Adrenal gland (tissue), 5 donors: ENCODE measurements around the gene MVD.

Experiments used
- CTCF ChIP-seq, 6 experiments: fragments of 450-650 bp in 4 of 6; fragments of 200-600 bp in 2 of 6; sonication (generic) in 1 of 6; IDR thresholded peaks; 1 replicate in 5 of 6; 2 replicates in 1 of 6; pipeline versions ENCODE4 v1.5.1 to v1.8.0; 2016 to 2021; ENCODE audit warnings: antibody characterized with exemption in 6 of 6, mild to moderate bottlenecking in 2 of 6, moderate library complexity in 1 of 6
- POLR2A ChIP-seq, 2 donors: fragments of 450-650 bp; IDR thresholded peaks; one replicate each; pipeline ENCODE4 v1.6.1; 2017; ENCODE audit warnings: antibody characterized with exemption in 2 of 2, mild to moderate bottlenecking in 2 of 2, moderate library complexity in 1 of 2
- donor health status: DM: no; HTN: no; CAD: no.

DNA sequence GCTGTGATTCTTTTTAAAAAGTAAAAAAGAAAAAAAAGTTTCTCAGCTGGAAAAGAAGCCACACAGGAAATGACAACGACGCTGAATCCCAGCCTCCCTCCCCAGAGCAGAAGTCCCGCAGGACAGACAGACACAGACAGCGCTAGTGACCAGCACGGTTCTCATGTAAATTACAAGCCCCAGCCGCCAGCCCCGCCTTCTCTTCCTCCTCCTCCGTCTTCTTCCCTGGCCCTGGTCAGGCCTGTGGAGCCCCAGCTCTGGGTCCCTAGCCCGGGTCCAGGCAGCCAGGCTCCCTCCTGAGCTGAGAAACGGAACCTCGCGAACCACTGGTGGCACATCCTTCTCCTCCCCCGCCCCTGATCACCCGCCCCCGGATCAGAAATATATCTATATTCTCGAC is 31.5 kb downstream of the MVD start:
- TF ChIP-seq CTCF (IDR thresholded peaks at IDR 0.05) = no peak
- TF ChIP-seq POLR2A (IDR thresholded peaks at IDR 0.05) = no peak
